Erythroblast (primary cell): Measurements from ENCODE around the gene SLC2A10.

Source experiments
- GATA1 ChIP-seq: IDR thresholded peaks from 2 replicates; pipeline ENCODE4 v1.6.1; 2011; ENCODE audit warnings: low read depth, mild to moderate bottlenecking, control low read depth, low read length, moderate library complexity
- POLR2A ChIP-seq: IDR thresholded peaks from 2 replicates; pipeline ENCODE4 v1.6.1; 2011; ENCODE audit warnings: mild to moderate bottlenecking, low read length

- TF ChIP-seq POLR2A = no peak
- TF ChIP-seq GATA1 = no peak
Observed at GRCh38 chr20:46735436-46735835, 26.0 kb downstream of the SLC2A10 start.
